Right atrium auricular region (tissue), 2 donors: ENCODE measurements around the gene ZBTB20. TPM values are rescaled to one million over a fixed set of nuclear protein-coding genes. Genes with fewer than 3 reads are reported as not detected.

Source experiments
- DNase-seq: peaks from one replicate; pipeline ENCODE4 v3.0.0-alpha.2; 2019; ENCODE audit warnings: low spot score
- H3K27ac ChIP-seq, 2 donors: fragments of 200-600 bp; sonication (generic); 1 replicate in 1 of 2; 2 replicates in 1 of 2; pipeline ENCODE4 v1.5.1; 2016 to 2019
- H3K27me3 ChIP-seq, 2 donors: fragments of 200-600 bp; sonication (generic); one replicate each; pipeline versions ENCODE4 v1.5.1 to v1.6.0; 2017 to 2019
- H3K36me3 ChIP-seq: fragments of 200-600 bp; sonication (generic); one replicate; pipeline ENCODE4 v1.5.1; 2016
- H3K4me1 ChIP-seq, 2 donors: fragments of 200-600 bp; sonication (generic); one replicate each; pipeline versions ENCODE4 v1.5.1 to v1.6.0; 2017 to 2019
- H3K4me3 ChIP-seq, 2 donors: fragments of 200-600 bp; sonication (generic); 1 replicate in 1 of 2; 2 replicates in 1 of 2; pipeline ENCODE4 v1.5.1; 2017 to 2019; ENCODE audit warnings: mild to moderate bottlenecking in 1 of 2, moderate library complexity in 1 of 2
- H3K9me3 ChIP-seq, 2 donors: fragments of 200-600 bp; sonication (generic); one replicate each; pipeline ENCODE4 v1.5.1; 2019
- total RNA-seq, 2 donors: library from RNA; depleted of rRNA; stranded (reverse); fragments of >200 nt; gene quantifications; one replicate each; pipeline ENCODE4 v1.1.0, GENCODE V29; 2016
- TF ChIP-seq, protein P1 (sequence below), 2 donors: fragments of 200-600 bp; sonication (generic); IDR thresholded peaks; one replicate each; pipeline ENCODE4 v1.5.1; 2019; ENCODE audit warnings: antibody characterized with exemption in 2 of 2

ZBTB20 gene
- total RNA-seq, 2 donors from 2014 or later = 84.6 to 90.8 TPM

GRCh38 chr3:114375608-114376421 is 771.3 kb downstream of the ZBTB20 start:
- Histone ChIP-seq H3K4me1 (peaks cover 0 to 61% of the 10 kb centered on the region in 2 donors), H3K36me3 (peaks cover 17% of the 10 kb centered on the region), H3K4me3 (no peak overlapping the region), H3K27ac (peak overlapping the region in 1 of 2 donors; percentile 51), H3K27me3 (no peaks in the 10 kb centered on the region), H3K9me3 (no peaks in the 10 kb centered on the region)
- TF ChIP-seq, protein P1, sequence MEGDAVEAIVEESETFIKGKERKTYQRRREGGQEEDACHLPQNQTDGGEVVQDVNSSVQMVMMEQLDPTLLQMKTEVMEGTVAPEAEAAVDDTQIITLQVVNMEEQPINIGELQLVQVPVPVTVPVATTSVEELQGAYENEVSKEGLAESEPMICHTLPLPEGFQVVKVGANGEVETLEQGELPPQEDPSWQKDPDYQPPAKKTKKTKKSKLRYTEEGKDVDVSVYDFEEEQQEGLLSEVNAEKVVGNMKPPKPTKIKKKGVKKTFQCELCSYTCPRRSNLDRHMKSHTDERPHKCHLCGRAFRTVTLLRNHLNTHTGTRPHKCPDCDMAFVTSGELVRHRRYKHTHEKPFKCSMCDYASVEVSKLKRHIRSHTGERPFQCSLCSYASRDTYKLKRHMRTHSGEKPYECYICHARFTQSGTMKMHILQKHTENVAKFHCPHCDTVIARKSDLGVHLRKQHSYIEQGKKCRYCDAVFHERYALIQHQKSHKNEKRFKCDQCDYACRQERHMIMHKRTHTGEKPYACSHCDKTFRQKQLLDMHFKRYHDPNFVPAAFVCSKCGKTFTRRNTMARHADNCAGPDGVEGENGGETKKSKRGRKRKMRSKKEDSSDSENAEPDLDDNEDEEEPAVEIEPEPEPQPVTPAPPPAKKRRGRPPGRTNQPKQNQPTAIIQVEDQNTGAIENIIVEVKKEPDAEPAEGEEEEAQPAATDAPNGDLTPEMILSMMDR (IDR thresholded peaks at IDR 0.05) = no peak
- DNase-seq = no peak

DNA sequence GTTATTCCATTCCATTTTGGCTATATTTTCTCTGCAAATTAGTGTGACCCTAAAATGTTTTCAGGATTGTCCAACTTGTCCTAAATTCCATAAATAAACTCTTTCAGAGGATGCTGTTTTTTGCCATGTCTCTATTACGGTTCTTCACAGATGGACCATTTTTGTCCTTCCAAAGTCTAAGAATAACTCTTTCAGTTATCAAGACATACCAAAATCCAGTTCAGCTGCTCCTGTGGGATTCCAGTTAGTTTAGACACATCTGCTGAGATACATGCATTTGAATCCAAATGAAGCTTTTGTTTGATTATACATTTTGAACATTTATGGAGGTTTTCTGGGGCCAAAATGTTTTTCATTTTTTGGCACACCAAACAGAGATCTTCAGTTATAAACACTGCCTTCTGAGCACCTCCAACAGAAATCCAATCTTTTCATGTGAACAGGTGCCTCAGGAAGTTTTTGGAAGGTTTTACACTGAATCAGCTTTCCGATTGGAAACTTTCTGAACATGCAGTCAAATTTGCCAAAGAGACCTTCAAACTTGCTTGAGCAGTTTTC is 772.6 kb downstream of the ZBTB20 start:
- H3K36me3 ChIP-seq = peaks cover 8% of the 10 kb centered on the region
- H3K4me1 ChIP-seq = peaks cover 0 to 49% of the 10 kb centered on the region in 2 donors
- peak overlapping the region; percentile 6 to 51 for H3K27ac ChIP-seq
- DNase-seq = no peak
- H3K9me3 ChIP-seq = no peaks in the 10 kb centered on the region
- no peak overlapping the region for H3K4me3 ChIP-seq
- TF ChIP-seq, protein P1 (IDR thresholded peaks at IDR 0.05) = no peak
- no peaks in the 10 kb centered on the region for H3K27me3 ChIP-seq

DNA sequence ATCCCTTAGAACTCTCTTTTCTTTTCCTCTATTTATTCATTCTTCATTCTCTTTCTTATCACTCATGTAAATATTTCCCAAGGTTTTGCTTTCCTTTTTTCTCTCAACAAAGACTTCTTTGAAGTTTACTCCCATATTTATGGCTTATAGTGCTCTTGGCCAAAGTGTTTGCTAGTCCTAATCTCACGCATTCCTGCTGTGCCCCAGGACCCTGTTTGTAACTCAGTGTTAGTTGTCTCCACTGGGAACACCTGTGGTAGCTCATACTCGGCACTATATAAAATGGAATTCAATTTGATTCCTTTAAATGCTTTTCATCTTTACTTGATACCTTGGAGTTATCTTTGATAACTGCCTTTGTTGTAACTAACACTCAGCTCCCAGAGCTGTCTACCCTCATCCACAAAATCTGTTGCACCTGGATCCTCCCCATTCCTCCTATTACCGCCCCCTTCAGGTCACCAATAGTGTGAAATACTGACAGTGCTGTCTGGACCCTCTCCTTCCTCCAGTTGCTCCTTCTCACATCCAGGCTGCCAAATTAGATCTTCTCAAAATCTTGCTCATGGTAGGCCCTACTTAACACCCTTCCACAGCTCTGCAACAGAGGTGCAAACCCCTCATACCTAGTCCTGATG is 776.4 kb downstream of the ZBTB20 start:
- TF ChIP-seq, protein P1 (IDR thresholded peaks at IDR 0.05) = no peak
- Histone ChIP-seq H3K36me3 (no peaks in the 10 kb centered on the region), H3K4me1 (peaks cover 0 to 27% of the 10 kb centered on the region in 2 donors), H3K9me3 (no peaks in the 10 kb centered on the region), H3K4me3 (no peak overlapping the region), H3K27ac (no peak overlapping the region), H3K27me3 (no peaks in the 10 kb centered on the region)
- no peak for DNase-seq

DNA sequence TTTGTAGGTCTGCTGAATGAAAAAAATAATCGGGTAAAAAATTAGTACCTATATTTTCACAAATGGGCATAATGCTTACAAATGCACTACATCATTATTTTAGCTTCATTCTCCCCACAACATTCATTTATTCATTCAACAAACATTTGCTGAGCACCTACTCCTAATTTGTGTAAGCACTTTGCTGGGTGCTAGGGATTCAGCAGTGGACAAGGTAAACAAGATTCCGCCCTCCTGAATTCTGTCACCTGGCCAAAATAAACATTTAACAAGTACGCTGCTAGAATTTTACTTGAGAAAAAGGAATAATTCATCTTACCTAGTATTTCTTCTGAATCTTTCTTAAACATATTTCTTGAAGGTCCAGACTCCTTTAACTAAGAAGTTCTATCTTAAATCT is 781.2 kb downstream of the ZBTB20 start:
- peaks cover 0 to 40% of the 10 kb centered on the region in 2 donors for H3K4me1 ChIP-seq
- no peaks in the 10 kb centered on the region for H3K9me3 ChIP-seq
- H3K27ac ChIP-seq = no peak overlapping the region
- no peaks in the 10 kb centered on the region for H3K36me3 ChIP-seq
- H3K4me3 ChIP-seq = no peak overlapping the region
- TF ChIP-seq, protein P1 (IDR thresholded peaks at IDR 0.05) = no peak
- H3K27me3 ChIP-seq = no peaks in the 10 kb centered on the region
- DNase-seq = no peak

DNA sequence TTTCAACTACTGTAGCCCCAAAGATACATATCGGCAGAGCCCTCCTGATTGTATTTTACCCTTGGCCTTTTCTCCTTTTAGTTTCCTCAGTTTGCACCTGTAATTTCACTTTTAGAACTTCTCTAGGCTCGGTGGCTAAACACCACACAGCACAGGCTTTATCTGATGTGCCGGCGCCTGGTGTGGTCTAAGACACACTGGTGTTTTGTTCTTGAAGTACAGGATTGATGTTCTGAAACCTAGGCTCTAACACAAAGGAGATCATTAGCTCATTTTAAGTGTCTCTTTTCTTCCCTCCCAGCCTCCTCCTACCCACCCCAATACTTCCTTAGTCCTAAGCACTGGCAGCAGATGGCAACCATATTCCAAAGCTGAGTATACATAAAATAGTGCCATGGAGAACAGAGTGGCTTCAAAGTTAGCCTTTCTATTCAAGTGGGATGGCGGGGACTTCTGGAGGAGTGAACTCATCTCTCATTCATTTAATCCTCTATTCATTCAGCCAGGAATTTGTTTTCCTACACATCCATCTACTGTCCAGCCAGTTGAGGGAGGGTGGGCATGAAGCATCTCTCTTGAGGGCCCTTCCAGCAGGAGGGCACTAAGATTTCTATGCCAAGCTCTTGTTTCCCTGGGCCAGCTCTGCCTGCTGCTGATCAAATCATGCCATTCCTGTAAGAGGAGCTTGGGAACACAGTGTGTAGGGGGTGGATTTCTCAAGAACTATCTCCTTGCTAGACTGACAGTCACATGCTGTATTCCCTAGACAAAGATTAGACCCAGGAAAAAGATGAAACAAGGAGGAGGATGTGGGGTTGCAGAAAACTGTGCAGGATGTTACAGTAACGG is 782.1 kb downstream of the ZBTB20 start:
- peak overlapping the region; percentile 56 to 69 for H3K27ac ChIP-seq
- peaks cover 0 to 40% of the 10 kb centered on the region in 2 donors for H3K4me1 ChIP-seq
- TF ChIP-seq, protein P1 (IDR thresholded peaks at IDR 0.05) = no peak
- DNase-seq = no peak
- no peaks in the 10 kb centered on the region for H3K36me3 ChIP-seq
- no peaks in the 10 kb centered on the region for H3K27me3 ChIP-seq
- H3K9me3 ChIP-seq = no peaks in the 10 kb centered on the region
- no peak overlapping the region for H3K4me3 ChIP-seq
